HG03342 (cell line): ENCODE results near the gene ADPRHL1.

ENCODE experiments used
- ATAC-seq: cut with Tn5 transposase; IDR thresholded peaks from one replicate; pipeline ENCODE4 v1.9.1; 2021; ENCODE audit warnings: mild to moderate bottlenecking, moderate library complexity; ENCODE audit not compliant: unreplicated experiment

ADPRHL1 gene

DNA sequence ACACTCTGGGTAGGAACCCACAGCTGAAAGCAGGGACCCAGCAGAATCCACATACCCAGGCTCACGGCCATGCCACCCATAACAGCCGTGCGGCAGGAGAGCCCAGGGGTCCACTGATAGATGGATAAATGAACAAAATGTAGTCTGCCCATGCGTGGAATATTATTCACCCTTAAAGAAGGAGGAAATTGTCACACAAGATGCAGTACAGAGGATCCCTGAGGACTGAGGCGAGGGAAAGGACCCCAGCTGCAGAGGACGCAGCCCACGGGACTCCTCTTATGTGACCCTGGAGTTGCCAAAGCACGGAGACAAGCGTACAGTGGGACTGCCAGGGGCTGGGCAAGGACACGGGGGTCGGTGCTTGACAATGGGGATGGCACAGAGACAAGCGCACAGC lies 100.0 kb downstream of the ADPRHL1 start:
- ATAC-seq: no peak

GRCh38 chr13:113351514-113352026 lies 101.7 kb downstream of the ADPRHL1 start:
- ATAC-seq: no peak

- no peak for ATAC-seq
These were observed 102.4 kb downstream of the ADPRHL1 start for GRCh38 chr13:113350938-113351335.

- no peak for ATAC-seq
These were observed 103.0 kb downstream of the ADPRHL1 start for GRCh38 chr13:113350065-113350937.
